ENCODE results near the gene SMAD1.

The SMAD1 gene

DNA sequence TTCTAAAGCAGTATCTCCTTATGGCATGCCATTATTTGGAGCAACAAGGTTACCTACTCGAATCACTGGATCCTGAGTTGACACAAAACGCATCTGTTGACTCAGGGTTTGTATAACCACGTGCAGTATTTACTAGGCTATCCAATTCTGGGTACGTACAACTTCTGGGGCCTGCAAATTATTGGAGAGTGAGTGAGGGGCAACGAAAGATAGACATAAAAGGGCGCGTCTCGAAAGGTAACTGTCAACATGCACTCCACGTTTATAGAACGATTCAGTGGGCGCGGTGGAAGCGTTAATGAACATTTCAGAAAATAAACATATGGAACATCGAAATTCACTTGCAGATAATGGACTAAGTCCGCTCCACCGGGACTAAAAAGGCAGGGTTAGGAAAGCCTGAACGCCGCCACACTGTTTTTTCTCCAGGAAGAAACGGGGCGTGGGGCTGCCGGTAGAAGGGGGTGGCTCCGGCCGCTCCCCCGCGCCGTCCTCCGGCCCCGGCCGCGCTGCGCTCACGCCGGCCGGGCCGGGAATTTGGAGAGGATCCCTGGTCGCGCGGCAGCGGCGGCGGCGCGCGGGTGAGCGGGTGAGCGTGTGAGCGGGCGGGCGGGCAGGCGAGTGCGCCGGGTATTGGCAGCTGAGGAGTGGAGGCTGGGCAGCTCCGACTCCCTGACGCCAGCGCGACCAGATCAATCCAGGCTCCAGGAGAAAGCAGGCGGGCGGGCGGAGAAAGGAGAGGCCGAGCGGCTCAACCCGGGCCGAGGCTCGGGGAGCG, at the start of gene SMAD1:
TSS of gene SMAD1 (plus strand) at position 690 of the 778 bp plus-strand sequence. CDS start 32,761 bp downstream, outside the sequence.
- peak; percentile 88 for DNase-seq

DNA sequence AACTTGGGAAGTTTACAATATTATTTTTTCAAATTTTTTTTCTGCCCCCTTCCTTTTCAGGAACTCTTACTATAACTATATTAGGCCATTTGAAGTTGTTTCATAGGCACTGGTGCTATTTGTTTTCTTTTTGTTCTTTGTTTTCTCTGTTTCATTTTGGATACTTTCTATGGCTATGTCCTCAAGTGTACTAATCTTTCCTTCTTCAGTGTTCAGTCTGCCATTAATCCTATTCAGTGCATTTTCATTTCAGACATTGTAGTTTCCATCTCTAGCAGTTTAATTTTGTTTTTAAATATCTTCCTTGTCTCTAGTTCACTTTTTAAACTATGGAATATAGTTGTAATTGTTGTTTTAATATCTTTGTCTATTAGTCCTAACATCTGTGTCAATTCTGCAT, 48.0 kb upstream of the SMAD1 start:
- DNase-seq = no peak

DNA sequence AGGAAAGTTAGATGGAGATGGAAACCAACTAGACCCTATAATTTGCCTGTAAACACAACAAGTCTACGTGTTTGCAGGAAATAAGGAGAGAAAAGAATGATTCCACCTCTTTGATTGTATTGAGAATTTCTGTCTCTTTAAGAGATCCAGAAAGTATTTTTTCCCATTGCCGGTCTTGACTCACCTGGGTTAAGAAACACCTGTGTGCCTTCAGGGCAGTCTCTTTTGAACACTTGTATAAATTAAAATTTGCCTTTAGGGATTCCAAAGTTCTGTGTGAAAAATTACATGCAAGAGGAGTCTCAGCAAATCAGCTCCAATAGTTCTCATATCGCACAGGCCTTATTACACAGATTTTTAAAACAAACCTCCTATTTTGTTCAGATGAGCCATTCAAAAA, 46.0 kb upstream of the SMAD1 start:
- DNase-seq = no peak

DNA sequence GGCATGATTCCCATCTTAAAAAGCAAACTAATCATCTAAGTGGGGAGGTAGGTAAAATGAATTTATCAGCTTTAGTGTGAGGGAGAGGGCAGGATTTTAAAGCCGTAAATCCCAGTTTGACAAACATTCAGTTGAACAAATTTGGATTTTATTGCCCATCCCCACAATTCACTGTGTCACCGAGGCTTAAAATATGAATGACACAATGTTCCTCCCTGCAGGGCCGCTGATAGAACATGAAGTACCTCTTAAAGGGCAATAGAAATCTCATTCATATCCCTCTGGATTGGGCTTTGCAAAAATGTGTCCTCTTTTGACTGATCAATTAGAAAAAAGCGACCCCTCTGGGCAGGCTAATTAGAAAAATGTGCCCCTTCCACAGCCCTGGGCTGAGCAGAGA, 45.5 kb upstream of the SMAD1 start:
- no peak for DNase-seq

DNA sequence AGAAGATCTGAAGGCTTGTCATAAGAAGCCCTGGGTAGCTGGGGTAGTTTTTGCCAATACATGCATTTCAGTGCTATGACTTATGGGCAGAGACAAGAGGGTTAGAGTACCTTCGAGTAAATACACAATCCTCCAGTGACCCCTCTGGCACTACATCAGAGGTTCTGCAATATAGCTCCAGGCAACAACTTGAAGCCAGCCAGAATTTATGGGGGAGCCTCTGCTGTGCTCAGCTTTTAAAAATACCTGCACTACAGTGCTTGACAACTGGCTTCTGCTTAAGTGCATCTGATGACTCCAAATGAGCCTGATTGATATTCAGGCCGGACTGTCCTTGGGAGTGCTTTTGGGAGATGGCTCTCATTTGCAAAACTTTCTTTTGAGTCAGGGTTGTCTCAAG, 44.9 kb upstream of the SMAD1 start:
- DNase-seq = no peak

DNA sequence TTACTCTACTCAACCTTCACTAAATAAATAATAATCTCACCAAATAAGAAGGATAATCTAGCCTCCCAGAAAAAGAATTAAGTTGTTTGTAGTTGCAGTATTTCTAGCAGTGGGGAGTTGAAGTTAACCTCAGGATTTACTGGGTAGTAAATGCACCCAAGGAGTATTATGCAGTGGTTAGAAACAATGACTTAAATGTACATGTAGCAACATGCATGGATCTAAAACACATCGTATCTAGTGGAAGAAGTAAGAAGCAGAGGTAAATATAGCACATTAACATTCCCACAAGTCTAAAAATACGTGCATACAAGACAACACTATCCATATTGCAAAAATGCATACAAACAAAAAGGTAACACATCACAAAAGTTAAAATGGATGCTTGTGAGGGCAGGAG, 44.2 kb upstream of the SMAD1 start:
- no peak for DNase-seq

DNA sequence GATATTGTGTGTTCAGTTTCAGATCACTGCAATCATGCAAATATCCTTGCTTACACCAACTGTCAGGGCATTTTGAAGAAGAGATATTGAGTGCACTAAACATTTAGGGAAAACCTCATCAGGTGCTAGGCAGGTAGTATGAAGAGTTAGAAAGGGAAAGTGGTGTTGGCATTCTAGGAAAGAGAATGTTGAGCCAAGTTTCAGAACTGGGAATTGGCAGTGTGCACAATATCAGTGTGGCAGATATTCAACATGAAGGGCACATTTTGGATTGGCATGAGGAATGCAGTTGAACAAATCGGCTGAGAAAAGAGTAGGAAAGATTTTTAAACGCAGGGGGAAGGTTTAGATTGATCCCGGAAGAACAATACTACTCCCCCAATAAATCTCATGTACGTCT, 43.4 kb upstream of the SMAD1 start:
- DNase-seq = no peak

DNA sequence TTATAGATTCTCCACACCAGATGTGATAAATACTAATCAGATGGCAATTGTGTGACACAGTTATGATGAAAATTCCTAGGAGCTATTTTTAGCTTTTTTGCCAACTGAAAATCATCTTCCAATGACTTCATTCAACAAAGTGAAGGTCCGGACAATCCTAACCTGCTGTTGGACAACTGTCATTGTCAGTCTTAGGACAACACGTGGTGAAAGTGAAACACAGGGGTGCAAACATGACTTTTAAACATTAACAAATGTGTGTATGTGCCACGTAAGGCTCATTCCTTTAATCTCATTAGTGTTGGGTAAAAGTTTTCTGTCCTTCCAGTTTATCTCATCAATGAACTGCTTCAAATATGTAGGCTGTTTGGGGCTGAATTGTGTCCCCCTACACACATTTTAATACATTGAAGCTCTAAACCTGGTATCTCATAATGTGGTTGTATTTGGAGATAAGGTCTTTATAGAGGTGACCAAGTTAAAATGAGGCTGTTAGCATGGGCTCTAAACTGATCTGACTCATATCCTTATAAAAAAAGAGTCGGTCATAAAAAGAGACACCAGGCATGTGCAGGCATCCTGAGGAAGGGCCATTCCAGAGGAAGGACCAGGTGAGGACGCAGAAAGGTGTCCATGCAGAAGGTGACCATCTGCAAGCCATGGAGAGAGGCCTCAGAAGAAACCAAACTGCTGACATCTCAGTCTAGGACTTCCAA, 41.2 kb upstream of the SMAD1 start:
- no peak for DNase-seq

DNA sequence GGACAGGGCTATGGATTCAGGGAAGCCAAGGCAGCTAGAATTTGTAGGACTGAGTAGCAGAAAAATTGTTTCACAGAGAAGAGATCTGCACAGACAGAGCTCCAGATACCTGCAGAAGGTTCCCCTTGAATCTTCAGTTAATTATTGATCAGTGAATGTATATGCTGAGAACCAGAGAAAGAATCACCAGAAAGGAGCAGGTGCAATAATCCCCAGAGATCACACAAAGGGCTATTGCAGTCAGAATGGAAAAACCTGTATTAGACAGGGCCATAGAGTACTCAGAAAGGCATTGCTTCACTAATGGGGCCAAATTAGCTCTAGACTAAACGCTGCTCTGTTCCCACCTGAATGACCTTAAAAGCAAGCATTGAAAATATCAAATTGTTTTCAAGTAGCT, 35.5 kb upstream of the SMAD1 start:
- no peak for DNase-seq

DNA sequence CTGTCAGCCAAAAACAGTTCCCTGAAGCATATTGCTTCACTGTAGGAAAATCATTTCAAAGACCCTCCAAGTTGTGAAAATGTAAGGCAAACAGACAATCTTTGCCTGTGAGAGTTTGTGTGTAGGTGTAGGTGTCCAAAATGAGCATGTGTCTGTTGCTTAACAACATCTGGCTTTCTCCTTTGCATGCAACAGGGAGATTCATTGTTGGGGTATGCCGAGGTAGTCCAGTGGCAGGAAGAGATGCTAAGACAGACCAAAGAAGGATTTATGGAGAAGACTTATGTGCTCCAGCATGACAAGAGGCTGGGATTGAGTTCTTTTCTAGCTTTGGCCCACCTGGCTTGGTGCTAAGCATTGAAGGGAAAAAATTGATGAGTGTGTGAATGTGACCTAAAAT, 29.8 kb upstream of the SMAD1 start:
- DNase-seq = no peak

DNA sequence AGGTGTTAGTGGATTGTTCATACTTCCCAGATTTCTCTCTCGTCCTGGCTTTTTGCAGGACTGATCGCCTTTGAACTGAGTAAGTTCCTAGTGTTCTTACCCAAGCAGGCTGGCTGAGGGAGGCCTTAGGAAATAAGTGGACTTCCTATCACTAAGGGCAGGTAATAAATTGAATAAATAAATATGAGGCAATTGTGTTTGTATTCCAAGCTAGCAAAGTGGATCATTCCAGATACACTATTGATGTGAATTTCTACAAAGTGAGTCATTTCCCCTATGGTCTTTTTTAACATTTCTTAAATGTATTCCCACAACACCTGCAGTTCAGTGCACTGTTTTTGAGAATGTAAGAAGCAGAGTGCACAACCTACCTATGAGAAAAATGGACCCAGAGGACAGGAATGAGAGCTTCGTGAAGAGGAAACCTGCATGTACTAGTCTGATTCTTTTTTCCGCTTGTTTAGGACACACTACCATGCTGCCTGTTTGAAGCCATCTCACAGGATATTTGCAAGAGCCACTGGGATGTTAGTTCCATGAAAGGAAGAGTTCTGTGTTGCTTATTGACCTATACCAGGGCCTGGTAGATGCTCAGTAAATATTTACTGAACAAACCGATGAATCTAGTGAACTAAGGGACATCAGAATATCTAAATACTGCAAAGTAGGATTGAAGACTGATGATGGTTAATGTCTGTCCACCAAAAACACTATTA, 29.0 kb upstream of the SMAD1 start:
- DNase-seq = no peak

DNA sequence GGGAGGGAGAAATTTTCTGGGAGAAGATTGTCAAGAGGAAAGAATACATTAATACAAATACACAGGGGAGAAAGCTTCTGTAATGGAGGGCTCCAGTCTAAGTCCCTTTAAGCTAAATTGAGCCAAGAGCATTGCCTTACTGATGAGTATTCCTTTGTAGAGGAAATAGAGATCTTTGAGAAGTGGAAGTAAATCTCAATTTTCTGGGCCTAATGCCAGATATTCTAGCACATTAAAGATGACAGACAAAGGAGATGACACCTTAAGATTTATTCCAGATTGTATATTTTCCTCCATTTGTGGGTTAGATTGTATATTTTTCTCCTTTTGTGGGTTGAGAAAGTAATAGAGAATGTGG, 28.5 kb upstream of the SMAD1 start:
- DNase-seq = no peak

DNA sequence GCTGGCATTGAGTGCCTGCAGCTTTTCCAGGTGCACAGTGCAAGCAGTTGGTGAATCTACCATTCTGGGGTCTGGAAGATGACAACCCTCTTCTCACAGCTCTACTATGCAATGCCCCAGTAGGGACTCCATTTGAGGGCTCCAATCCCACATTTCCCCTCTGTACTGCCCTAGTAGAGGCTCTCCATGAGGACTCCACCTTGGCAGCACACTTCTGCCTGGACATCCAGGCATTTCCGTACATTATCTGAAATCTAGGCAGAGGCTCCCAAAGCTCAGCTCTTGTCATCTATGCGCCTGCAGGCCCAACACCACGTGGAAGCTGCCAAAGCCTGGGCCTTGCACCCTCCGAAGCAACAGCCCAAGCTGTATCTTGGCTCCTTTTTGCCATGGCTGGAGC, 8.4 kb upstream of the SMAD1 start:
- no peak for DNase-seq

DNA sequence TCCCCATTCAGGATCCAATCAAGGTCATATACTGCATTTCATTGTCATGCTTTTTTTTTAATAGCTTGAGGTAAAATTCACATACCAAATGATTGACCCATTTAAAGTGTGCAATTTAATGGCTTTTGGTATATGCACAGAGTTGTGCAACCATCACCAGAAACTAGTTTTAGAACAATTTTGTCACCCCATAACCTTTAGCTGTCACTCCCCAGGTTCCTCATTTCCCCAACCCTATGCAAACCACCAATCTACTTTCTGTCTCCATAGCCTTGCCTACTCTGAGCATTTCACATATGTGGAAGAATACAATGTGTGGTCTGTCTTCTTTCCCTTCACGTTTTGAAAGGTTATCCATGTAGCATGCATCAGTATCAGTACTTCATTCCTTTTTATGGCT, 1.4 kb upstream of the SMAD1 start:
- peak; percentile 45 for DNase-seq

DNA sequence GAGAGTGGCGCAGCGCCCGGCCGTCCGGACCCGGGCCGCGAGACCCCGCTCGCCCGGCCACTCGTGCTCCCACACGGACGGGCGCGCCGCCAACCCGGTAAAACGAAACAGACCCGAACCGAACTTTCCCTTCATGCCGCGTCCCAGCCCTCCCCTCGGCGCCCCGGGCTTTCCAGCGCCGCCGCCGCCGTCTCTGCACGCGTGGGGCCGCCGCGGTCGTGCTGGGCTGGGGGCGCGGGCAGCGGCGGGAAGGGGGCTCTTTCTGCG, 222 bp downstream of the SMAD1 start:
- no peak for DNase-seq

DNA sequence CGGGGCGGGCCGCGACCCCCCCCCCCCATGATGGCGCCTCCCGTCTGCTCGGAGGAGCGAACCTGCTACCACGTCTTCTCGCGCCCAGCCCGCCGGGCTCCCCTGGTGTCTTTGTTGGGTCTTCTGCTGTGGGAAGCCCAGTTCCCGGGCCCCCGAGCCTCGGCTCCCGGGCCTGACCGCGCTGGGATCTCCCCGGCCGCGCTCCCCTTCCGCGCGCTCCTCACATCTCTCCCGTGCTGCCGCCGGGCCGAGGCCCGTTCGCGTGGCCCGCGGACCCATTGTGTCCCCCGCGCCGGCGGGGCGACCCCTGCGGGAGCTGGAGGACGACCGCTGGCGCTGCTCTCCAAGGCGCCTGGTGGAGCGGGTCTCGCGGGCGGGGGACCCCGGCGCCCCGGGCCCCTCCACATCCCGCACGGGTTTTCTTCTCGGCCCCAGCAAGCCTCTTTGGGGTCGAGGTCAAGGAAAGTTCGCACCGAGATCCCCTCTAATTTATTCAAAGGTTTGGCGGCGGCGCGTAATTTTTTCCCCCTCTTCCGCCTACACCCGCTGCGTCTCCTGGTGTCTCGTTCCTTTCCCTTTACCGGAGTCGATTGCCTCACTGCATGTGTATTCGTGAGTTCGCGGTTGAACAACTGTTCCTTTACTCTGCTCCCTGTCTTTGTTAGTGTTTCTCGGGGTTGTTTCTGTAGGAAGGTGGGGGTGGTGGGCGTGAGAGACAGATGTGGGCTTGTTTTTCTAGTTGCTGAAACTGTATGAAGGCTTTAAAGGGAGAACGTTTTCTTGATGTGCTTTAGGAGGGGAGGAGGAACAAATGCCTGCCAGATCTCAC, 770 bp downstream of the SMAD1 start:
- peak; percentile 76 for DNase-seq

DNA sequence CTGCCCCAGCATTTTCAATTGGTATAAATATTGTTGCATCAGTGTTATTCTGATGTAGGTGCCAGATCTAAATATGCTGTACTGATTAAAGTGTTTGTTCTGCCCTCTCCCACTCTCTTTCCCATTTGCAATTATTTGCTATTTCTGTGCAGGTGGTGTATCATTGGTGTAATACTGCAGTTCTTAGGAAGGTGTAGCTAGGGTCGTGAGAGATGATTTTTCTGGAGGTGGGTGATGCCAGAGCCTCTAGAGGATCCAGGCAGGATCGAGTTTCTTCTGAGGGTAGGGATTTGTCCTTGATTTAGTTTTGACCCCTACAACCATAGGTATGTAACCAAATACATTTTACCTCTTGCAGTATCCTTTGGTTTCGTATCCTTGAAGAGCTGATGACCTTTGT, 1.9 kb downstream of the SMAD1 start:
- DNase-seq = no peak

DNA sequence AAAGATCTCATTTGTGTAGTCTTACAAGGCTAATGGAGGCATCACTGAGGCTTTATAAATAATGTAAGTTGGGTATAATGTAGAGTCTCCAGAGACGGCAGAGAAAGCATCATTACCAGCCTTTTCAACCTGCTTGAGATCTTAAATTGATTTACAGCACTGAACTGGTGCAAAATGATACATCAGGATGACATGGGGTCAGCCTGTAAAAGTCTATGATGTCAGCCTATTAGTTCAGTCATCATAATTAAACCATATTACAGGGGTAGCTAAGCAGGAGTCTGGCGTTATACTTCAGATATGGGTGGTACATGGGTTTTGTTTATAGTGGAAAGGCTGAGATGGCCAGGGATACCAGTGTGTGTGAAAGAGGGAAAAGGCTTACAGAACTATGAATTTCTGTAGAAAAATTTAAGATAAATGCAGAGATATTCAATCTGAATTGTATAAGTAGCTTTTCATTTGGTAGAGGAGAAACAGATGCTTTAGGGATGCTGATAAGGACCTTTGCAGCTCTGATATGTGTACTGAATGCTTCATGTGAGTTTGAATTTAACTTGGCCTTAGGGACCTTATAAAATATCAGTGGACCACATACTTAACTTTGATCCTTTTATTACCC, 2.7 kb downstream of the SMAD1 start:
- no peak for DNase-seq

DNA sequence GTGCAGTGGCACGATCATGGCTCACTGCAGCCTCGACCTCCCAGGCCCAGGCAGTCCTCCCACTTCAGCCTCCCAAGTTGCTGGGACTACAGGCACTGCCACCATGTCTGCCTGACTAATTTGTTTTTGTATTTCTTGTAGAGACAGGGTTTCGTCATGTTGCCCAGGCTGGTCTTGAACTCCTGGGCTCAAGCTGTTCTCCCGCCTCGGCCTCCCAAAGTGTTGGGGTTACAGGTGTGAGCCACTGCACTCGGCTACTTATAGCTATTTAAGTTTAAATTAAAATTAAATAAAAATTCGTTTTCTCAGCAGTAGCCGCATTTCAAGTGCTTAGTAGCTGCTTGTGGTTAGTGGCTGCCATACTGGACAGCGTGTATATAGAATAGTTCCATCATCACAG, 3.5 kb downstream of the SMAD1 start:
- no peak for DNase-seq

DNA sequence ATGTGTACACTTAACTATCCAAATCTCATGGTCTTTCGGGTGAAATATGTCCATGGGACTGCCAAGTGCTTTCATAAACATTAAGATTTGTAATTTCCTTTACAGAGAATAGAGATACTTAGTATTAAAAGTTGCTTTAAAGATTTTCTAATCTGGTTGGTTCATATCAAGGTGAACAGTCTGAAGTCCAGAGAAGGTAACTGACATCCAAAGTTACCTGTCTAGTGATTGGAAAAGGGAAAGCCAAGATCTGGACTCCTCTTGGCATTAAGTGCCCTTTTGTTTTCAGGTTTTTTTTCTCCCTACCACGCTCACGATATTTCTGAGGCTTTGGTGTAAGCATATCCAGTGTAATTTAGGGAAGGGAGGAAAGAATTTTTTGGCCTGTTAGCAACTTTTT, 5.0 kb downstream of the SMAD1 start:
- DNase-seq = no peak

DNA sequence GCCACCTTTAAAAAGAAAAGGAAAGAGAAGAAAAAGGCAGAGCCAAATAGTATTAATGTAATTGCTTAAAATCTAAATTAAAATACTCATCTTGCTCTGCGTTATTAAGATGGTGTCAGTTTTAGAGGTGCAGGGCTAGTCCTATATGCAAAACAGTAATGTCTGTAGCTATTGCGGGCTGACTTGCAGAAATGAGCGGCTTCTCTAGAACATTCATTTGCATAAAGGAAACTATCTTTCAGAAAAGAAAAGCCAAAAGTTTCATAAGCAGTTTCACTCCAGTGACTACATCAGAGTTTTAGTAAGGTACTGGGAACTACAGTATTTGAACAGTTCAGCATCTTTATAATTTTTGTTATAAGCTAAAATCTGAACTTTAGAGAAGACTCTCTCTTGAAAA, 6.0 kb downstream of the SMAD1 start:
- DNase-seq = no peak

DNA sequence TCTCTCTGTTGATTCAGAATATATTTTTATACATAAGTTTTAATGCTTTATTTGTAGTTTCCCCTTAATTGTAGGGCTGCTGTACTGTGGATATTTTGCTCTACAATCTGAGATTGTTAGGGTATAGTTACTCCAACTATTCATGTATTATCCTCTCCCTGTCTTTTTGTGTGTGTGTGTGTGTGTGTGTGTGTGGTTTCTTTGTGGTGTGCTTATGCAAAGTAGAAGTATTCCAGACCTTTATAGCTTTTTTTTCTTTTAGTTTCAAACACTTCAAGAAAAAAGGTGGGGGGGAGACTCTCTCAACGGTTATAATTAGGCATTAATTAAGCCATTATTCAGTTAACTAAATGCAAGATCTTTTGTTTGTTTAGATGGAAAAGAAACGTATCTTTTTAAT, 6.7 kb downstream of the SMAD1 start:
- DNase-seq = no peak

DNA sequence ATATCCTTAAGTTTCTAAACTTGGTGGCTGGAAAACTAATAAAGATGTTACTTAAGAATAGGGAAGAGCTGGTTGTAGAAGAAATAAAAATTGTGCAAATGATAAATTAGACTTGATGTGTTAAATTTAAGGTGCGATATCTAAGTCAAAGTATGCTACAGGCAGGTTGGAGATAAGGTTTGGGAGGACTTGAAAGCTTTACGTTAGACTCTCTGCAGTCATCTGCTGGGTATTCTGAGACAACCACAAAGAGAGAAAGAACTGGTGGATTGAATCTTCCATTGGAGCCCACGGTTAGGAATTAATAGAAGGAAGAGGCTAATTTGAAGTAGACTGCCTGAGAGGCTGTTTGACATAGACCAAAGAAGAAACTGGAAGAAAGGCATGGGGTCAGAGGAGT, 7.9 kb downstream of the SMAD1 start:
- peak; percentile 52 for DNase-seq
